MCF 10A (cell line): ENCODE measurements around the gene FRAS1. TPM values are rescaled to one million over a fixed set of nuclear protein-coding genes. Genes with fewer than 3 reads are reported as not detected.

Experiments
- BruUV-seq: library from RNA; stranded (reverse); fragments of 400-500 nt; replicated peaks from 2 replicates; lab custom pipeline; 2021; lab: Mats Ljungman, UMichigan
- CTCF ChIA-PET: fragments of 300-600 bp; sonication (Branson Sonifier 250); formaldehyde crosslinking; extraction: SDS; loops from one replicate; lab custom pipeline; 2021; ENCODE audit warnings: antibody characterized with exemption, inconsistent platforms; lab: Yijun Ruan, JAX
- POLR2A ChIA-PET: fragments of 300-600, 350-650 bp; sonication (Branson Sonifier 250); formaldehyde crosslinking; extraction: SDS; loops from one replicate; lab custom pipeline; 2020; ENCODE audit warnings: antibody characterized with exemption, inconsistent platforms; lab: Yijun Ruan, JAX
- DNase-seq: peaks from one replicate; pipeline ENCODE4 v3.0.0-alpha.2; 2018; ENCODE audit not compliant: unreplicated experiment
- H3K27ac Mint-ChIP-seq: one replicate; pipeline ENCODE4 v1.8.0; 2022; ENCODE audit warnings: mild to moderate bottlenecking, low read depth, mixed read lengths; ENCODE audit not compliant: unreplicated experiment
- H3K27me3 Mint-ChIP-seq: one replicate; pipeline ENCODE4 v1.8.0; 2022; ENCODE audit warnings: mixed read lengths; ENCODE audit not compliant: insufficient read depth, unreplicated experiment
- H3K36me3 Mint-ChIP-seq: one replicate; pipeline ENCODE4 v1.8.0; 2022; ENCODE audit warnings: mild to moderate bottlenecking, moderate library complexity, mixed read lengths; ENCODE audit not compliant: insufficient read depth, unreplicated experiment
- H3K4me1 Mint-ChIP-seq: one replicate; pipeline ENCODE4 v1.8.0; 2022; ENCODE audit warnings: mixed read lengths; ENCODE audit not compliant: insufficient read depth, unreplicated experiment
- H3K4me3 Mint-ChIP-seq: one replicate; pipeline ENCODE4 v1.8.0; 2022; ENCODE audit warnings: mild to moderate bottlenecking, moderate library complexity, mixed read lengths; ENCODE audit not compliant: unreplicated experiment
- H3K9me3 Mint-ChIP-seq: one replicate; pipeline ENCODE4 v1.8.0; 2022; ENCODE audit warnings: mixed read lengths; ENCODE audit not compliant: unreplicated experiment
- CTCF ChIP-seq: fragments of 200-600 bp; IDR thresholded peaks from one replicate; pipeline ENCODE4 v1.8.0; 2022; ENCODE audit warnings: antibody characterized with exemption, mild to moderate bottlenecking; ENCODE audit not compliant: unreplicated experiment
- intact Hi-C: fragments of 100-400 bp; cut with micrococcal nuclease; formaldehyde crosslinking; loops from 2 replicates; pipeline ENCODE4 v1.14.1; 2022
- total RNA-seq: library from RNA; stranded (reverse); gene quantifications from 2 replicates; pipeline ENCODE4 v1.2.3, GENCODE V29; 2022

Gene FRAS1
- total RNA-seq, 1 experiment from 2014 or later, result 2.0 TPM

DNA sequence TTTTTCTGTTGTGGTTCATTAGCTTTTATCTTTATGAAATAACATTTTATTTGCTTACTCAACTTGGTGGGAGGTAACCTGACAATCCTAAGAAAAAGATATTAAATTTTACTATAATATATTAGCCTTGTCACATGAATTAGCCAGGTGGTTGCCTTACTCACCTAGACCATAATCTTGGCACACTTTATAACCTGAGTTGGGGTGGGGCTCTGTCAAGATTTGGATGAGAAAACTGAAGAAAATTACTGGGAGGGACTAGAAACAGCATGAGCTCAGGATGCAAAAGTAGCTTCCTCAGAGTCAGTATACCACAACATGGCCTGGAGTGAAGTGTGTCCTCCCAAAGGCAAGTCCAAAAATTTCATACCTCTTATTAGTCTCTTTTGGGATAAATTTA lies 329.6 kb downstream of the FRAS1 start:
- intact Hi-C loops, result no loop called here
- Mint-ChIP-seq H3K27me3 (no peaks in the 10 kb centered on the region), H3K9me3 (no peaks in the 10 kb centered on the region), H3K4me1 (no peaks in the 10 kb centered on the region), H3K4me3 (no peak overlapping the region), H3K27ac (no peak overlapping the region), H3K36me3 (no peaks in the 10 kb centered on the region)
- no peak for DNase-seq
- no peak for TF ChIP-seq CTCF
- BruUV-seq, result no TSS peak
- POLR2A ChIA-PET, result interaction anchor here (0.5 kb wide), 1 partner anchor 30 kb away, joined by 3 read pairs; no protein-coding TSS in a partner anchor
- CTCF ChIA-PET, result interaction anchor here (0.5 to 0.6 kb wide), 2 partner anchors 14 to 407 kb away, joined by 3 read pairs; no protein-coding TSS in a partner anchor

DNA sequence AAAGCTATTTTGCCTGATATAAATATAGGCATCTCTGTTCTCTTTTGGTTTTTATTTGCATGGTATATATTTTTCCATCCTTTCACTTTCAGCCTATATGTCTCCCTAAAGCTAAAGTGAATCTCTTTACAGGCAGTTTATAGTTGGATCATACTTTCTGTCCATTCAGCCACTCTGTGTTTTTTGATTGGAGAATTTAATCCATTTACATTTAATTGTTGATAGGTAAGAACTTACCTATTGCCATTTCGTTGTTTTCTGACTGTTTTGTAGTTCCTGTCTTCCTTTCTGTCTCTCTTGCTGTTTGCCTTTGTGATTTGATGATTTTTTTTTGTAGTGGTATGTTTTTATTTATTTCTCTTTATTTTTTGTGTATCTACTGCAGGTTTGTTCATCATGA lies 338.5 kb downstream of the FRAS1 start:
- POLR2A ChIA-PET, result no interaction called here

GRCh38 chr4:78396613-78397291 lies 339.6 kb downstream of the FRAS1 start:
- DNase-seq, result no peak
- no peaks in the 10 kb centered on the region for H3K4me1 Mint-ChIP-seq
- CTCF ChIA-PET, result no interaction called here
- no peaks in the 10 kb centered on the region for H3K27me3 Mint-ChIP-seq
- no peaks in the 10 kb centered on the region for H3K36me3 Mint-ChIP-seq
- no peak for TF ChIP-seq CTCF
- POLR2A ChIA-PET, result interaction anchor here (0.7 kb wide), 1 partner anchor 35 kb away, joined by 3 read pairs; no protein-coding TSS in a partner anchor
- peaks cover 17% of the 10 kb centered on the region for H3K9me3 Mint-ChIP-seq
- H3K4me3 Mint-ChIP-seq, result no peak overlapping the region
- no TSS peak for BruUV-seq
- H3K27ac Mint-ChIP-seq, result no peak overlapping the region
- intact Hi-C loops, result no loop called here

More for the DNA sequence above, 338.5 kb downstream of the FRAS1 start:
- CTCF ChIA-PET, result no interaction called here
- intact Hi-C loops, result no loop called here
- H3K27ac Mint-ChIP-seq, result no peak overlapping the region
- H3K4me3 Mint-ChIP-seq, result no peak overlapping the region
- BruUV-seq, result no TSS peak
- H3K27me3 Mint-ChIP-seq, result no peaks in the 10 kb centered on the region
- H3K36me3 Mint-ChIP-seq, result no peaks in the 10 kb centered on the region
- no peak for TF ChIP-seq CTCF
- H3K9me3 Mint-ChIP-seq, result peaks cover 17% of the 10 kb centered on the region
- no peak for DNase-seq
- H3K4me1 Mint-ChIP-seq, result no peaks in the 10 kb centered on the region

DNA sequence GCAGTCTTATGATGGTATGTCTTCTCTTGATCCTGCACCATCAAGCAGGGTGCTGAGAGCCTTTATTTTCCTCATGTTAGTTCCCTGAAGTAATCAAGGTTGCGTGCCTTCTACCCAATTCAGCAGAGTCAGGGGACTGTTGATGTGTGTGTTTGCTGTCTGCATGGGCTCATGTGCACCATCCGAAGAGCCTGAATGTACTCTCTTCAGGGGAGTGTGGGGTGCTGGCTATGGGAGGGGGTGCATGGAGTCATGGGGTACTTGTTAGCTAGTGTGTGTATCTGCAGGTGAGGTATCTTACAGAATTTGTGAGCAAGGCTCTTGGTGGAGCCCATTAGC lies 340.1 kb downstream of the FRAS1 start:
- no peaks in the 10 kb centered on the region for H3K27me3 Mint-ChIP-seq
- H3K27ac Mint-ChIP-seq, result no peak overlapping the region
- POLR2A ChIA-PET, result no interaction called here
- H3K9me3 Mint-ChIP-seq, result peaks cover 17% of the 10 kb centered on the region
- no peaks in the 10 kb centered on the region for H3K36me3 Mint-ChIP-seq
- intact Hi-C loops, result no loop called here
- BruUV-seq, result no TSS peak
- H3K4me1 Mint-ChIP-seq, result no peaks in the 10 kb centered on the region
- TF ChIP-seq CTCF, result no peak
- no peak overlapping the region for H3K4me3 Mint-ChIP-seq
- CTCF ChIA-PET, result interaction anchor here (0.6 kb wide), 1 partner anchor 30 kb away, joined by 5 read pairs; no protein-coding TSS in a partner anchor
- no peak for DNase-seq
